ENCODE results near the gene KDM4D.

DNA sequence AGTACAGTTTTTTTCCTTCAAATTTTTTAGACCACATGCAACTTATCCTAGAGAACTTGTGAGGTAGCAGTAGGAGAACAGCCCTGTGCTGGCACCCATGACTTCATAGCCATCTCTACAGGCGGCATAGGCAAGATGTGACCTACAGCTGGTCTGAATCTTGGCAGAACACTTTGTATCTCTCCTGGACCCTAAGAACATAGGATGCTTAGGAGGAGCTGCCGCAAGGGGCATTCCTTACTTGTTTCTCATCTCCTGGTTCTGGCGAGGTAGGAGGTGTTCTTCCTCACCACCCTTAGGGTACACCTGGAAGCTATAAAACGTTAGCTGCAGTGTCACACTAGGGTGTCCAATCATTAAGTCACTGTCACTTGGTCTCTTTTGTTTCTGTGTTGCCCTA lies 16.5 kb upstream of the KDM4D start:
- TF ChIP-seq, protein P1, sequence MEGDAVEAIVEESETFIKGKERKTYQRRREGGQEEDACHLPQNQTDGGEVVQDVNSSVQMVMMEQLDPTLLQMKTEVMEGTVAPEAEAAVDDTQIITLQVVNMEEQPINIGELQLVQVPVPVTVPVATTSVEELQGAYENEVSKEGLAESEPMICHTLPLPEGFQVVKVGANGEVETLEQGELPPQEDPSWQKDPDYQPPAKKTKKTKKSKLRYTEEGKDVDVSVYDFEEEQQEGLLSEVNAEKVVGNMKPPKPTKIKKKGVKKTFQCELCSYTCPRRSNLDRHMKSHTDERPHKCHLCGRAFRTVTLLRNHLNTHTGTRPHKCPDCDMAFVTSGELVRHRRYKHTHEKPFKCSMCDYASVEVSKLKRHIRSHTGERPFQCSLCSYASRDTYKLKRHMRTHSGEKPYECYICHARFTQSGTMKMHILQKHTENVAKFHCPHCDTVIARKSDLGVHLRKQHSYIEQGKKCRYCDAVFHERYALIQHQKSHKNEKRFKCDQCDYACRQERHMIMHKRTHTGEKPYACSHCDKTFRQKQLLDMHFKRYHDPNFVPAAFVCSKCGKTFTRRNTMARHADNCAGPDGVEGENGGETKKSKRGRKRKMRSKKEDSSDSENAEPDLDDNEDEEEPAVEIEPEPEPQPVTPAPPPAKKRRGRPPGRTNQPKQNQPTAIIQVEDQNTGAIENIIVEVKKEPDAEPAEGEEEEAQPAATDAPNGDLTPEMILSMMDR (IDR thresholded peaks at IDR 0.05): no peak
- no peak for TF ChIP-seq POLR2A (IDR thresholded peaks at IDR 0.05)
